H9 (cell line): ENCODE data around the gene LINGO1. TPM values are rescaled to one million over a fixed set of nuclear protein-coding genes. Genes with fewer than 3 reads are reported as not detected.

Experiments
- DNase-seq: peaks from one replicate; pipeline ENCODE4 v3.0.0-alpha.2; 2017
- H2AFZ ChIP-seq: one replicate; pipeline ENCODE4 v1.6.1; 2013; ENCODE audit warnings: mild to moderate bottlenecking, low read length, control low read depth, moderate library complexity
- H2AK5ac ChIP-seq: 2 replicates; pipeline ENCODE4 v1.6.1; 2013; ENCODE audit warnings: low read length, control low read depth, mixed read lengths; ENCODE audit not compliant: insufficient read length
- H2BK120ac ChIP-seq: one replicate; pipeline ENCODE4 v1.6.1; 2013; ENCODE audit warnings: low read depth, mild to moderate bottlenecking, low read length, control low read depth, inconsistent platforms; ENCODE audit not compliant: poor library complexity, severe bottlenecking
- H2BK12ac ChIP-seq: 2 replicates; pipeline ENCODE4 v1.6.1; 2013; ENCODE audit warnings: low read length, control low read depth, mixed read lengths, low read depth; ENCODE audit not compliant: insufficient read length
- H2BK15ac ChIP-seq: 2 replicates; pipeline ENCODE4 v1.6.1; 2013; ENCODE audit warnings: low read depth, low read length, control low read depth
- H2BK20ac ChIP-seq: one replicate; pipeline ENCODE4 v1.6.1; 2013; ENCODE audit warnings: low read depth, mild to moderate bottlenecking, low read length, control low read depth, inconsistent platforms; ENCODE audit not compliant: poor library complexity, severe bottlenecking
- H2BK5ac ChIP-seq: 2 replicates; pipeline ENCODE4 v1.6.1; 2013; ENCODE audit warnings: low read length, control low read depth, mixed read lengths; ENCODE audit not compliant: insufficient read length
- H3K14ac ChIP-seq: 2 replicates; pipeline ENCODE4 v1.6.1; 2013; ENCODE audit warnings: low read length, control low read depth; ENCODE audit not compliant: insufficient read depth
- H3K18ac ChIP-seq: 2 replicates; pipeline ENCODE4 v1.6.1; 2013; ENCODE audit warnings: low read depth, mild to moderate bottlenecking, mixed read lengths, low read length, control low read depth; ENCODE audit not compliant: insufficient read length
- H3K23ac ChIP-seq: 2 replicates; pipeline ENCODE4 v1.6.1; 2013; ENCODE audit warnings: low read length, control low read depth, mixed read lengths, low read depth; ENCODE audit not compliant: insufficient read length
- H3K23me2 ChIP-seq: 2 replicates; pipeline ENCODE4 v1.6.1; 2013; ENCODE audit warnings: low read depth, mild to moderate bottlenecking, mixed read lengths, low read length, control low read depth; ENCODE audit not compliant: insufficient read length, poor library complexity, severe bottlenecking
- H3K27ac ChIP-seq: 2 replicates; pipeline ENCODE4 v1.5.1; 2013; ENCODE audit warnings: low read length, control low read depth, mixed read lengths, low read depth; ENCODE audit not compliant: insufficient read length
- H3K27me3 ChIP-seq: 2 replicates; pipeline ENCODE4 v1.6.1; 2013; ENCODE audit warnings: low read length, control low read depth, inconsistent platforms; ENCODE audit not compliant: insufficient read depth
- H3K4ac ChIP-seq: 2 replicates; pipeline ENCODE4 v1.6.1; 2013; ENCODE audit warnings: low read depth, mild to moderate bottlenecking, control low read depth, inconsistent platforms, low read length, moderate library complexity
- H3K4me1 ChIP-seq: 2 replicates; pipeline ENCODE4 v1.6.1; 2013; ENCODE audit warnings: low read length, control low read depth, inconsistent platforms; ENCODE audit not compliant: insufficient read depth
- H3K4me2 ChIP-seq: 2 replicates; pipeline ENCODE4 v1.6.1; 2013; ENCODE audit warnings: low read length, control low read depth, mixed read lengths; ENCODE audit not compliant: insufficient read length, insufficient read depth
- H3K56ac ChIP-seq: 2 replicates; pipeline ENCODE4 v1.6.1; 2013; ENCODE audit warnings: low read depth, mild to moderate bottlenecking, mixed read lengths, low read length, control low read depth; ENCODE audit not compliant: insufficient read length
- H3K79me1 ChIP-seq: 2 replicates; pipeline ENCODE4 v1.6.1; 2013; ENCODE audit warnings: low read depth, mild to moderate bottlenecking, moderate library complexity, low read length, control low read depth, inconsistent platforms; ENCODE audit not compliant: insufficient read depth, poor library complexity, severe bottlenecking
- H3K79me2 ChIP-seq: 2 replicates; pipeline ENCODE4 v1.6.1; 2013; ENCODE audit warnings: low read length, control low read depth, inconsistent platforms; ENCODE audit not compliant: insufficient read depth
- H3K9ac ChIP-seq: 2 replicates; pipeline ENCODE4 v1.6.1; 2013; ENCODE audit warnings: low read length, control low read depth, mixed read lengths; ENCODE audit not compliant: insufficient read length; ENCODE audit errors: extremely low read depth
- H3K9me3 ChIP-seq: one replicate; pipeline ENCODE4 v1.6.1; 2013; ENCODE audit warnings: low read depth, low read length, inconsistent platforms; ENCODE audit not compliant: control insufficient read depth
- H3T11ph ChIP-seq: one replicate; pipeline ENCODE4 v1.6.1; 2013; ENCODE audit warnings: mild to moderate bottlenecking, low read length, control low read depth, inconsistent platforms
- H4K20me1 ChIP-seq: one replicate; pipeline ENCODE4 v1.6.1; 2013; ENCODE audit not compliant: control insufficient read depth, insufficient read length, insufficient read depth
- H4K5ac ChIP-seq: 2 replicates; pipeline ENCODE4 v1.6.1; 2013; ENCODE audit warnings: low read depth, mild to moderate bottlenecking, mixed read lengths, low read length, control low read depth; ENCODE audit not compliant: insufficient read length
- H4K8ac ChIP-seq: replicated peaks from 2 replicates; pipeline ENCODE4 v1.6.1; 2013; ENCODE audit warnings: low read length, control low read depth, mixed read lengths, low read depth; ENCODE audit not compliant: insufficient read length
- H4K91ac ChIP-seq: 2 replicates; pipeline ENCODE4 v1.6.1; 2013; ENCODE audit warnings: low read depth, mild to moderate bottlenecking, moderate library complexity, mixed read lengths, low read length, control low read depth; ENCODE audit not compliant: insufficient read length
- H3K27ac Mint-ChIP-seq, 3 experiments: 2 replicates in 2 of 3; 3 replicates in 1 of 3; pipeline ENCODE4 v1.8.0; 2020 to 2021; ENCODE audit warnings: mixed read lengths in 3 of 3, mild to moderate bottlenecking in 1 of 3, moderate library complexity in 1 of 3
- H3K27me3 Mint-ChIP-seq: 2 replicates; pipeline ENCODE4 v1.8.0; 2021; ENCODE audit warnings: low read depth, mild to moderate bottlenecking, moderate library complexity, mixed read lengths
- H3K36me3 Mint-ChIP-seq, 3 experiments: 2 replicates in 2 of 3; 3 replicates in 1 of 3; pipeline ENCODE4 v1.8.0; 2020 to 2021; ENCODE audit warnings: low read depth in 3 of 3, mixed read lengths in 3 of 3; ENCODE audit not compliant: insufficient read depth in 1 of 3
- H3K4me1 Mint-ChIP-seq, 2 experiments: 2 replicates each; pipeline ENCODE4 v1.8.0; 2020; ENCODE audit warnings: mixed read lengths in 2 of 2
- H3K4me3 Mint-ChIP-seq, 2 experiments: 2 replicates in 1 of 2; 3 replicates in 1 of 2; pipeline ENCODE4 v1.8.0; 2020 to 2021; ENCODE audit warnings: mild to moderate bottlenecking in 2 of 2, mixed read lengths in 2 of 2, moderate library complexity in 1 of 2
- H3K9me3 Mint-ChIP-seq, 2 experiments: 2 replicates in 1 of 2; 3 replicates in 1 of 2; pipeline ENCODE4 v1.8.0; 2020; ENCODE audit warnings: mild to moderate bottlenecking in 2 of 2, mixed read lengths in 2 of 2, moderate library complexity in 1 of 2
- CTCF ChIP-seq: fragments of 200-600 bp; sonication (generic); conservative IDR thresholded peaks from 3 replicates; pipeline ENCODE4 v1.8.0; 2021; ENCODE audit warnings: antibody characterized with exemption, mild to moderate bottlenecking
- WGBS: extraction: QIAGEN DNeasy Blood & Tissue Kit; methylation state at CpG from one replicate; pipeline ENCODE4 v1.1.7; 2013; ENCODE audit warnings: missing lambda C conversion rate, low lambda C conversion rate, mixed read lengths; ENCODE audit not compliant: insufficient read length; ENCODE audit errors: extremely low coverage; 5-methylcytosine and 5-hydroxymethylcytosine counted together
- total RNA-seq: library from RNA; stranded (reverse); gene quantifications from 2 replicates; pipeline ENCODE4 v1.2.1, GENCODE V29; 2021

Gene LINGO1
- total RNA-seq, 1 experiment from 2014 or later, result 41.6 TPM

- no peak for DNase-seq
- H3K27ac Mint-ChIP-seq, result peak overlapping the region in 1 of 3 experiments; percentile 13; a peak in 2 of 7 replicates
- WGBS, result no CpG with 5 or more reads among the region's 15 CpGs
- Histone ChIP-seq H3K4me2 (no peak overlapping the region), H2BK12ac (no peak overlapping the region), H2BK5ac (no peak overlapping the region), H3K27me3 (no peaks in the 10 kb centered on the region), H3K9me3 (no peaks in the 10 kb centered on the region), H2BK20ac (no peak overlapping the region), H3T11ph (no peak overlapping the region), H3K79me1 (no peaks in the 10 kb centered on the region), H2BK120ac (no peak overlapping the region), H3K4ac (no peak overlapping the region), H4K5ac (no peak overlapping the region), H4K91ac (no peak overlapping the region), H3K56ac (no peak overlapping the region), H3K23ac (no peak overlapping the region), H3K18ac (no peak overlapping the region), H4K20me1 (no peaks in the 10 kb centered on the region), H2AK5ac (no peak overlapping the region), H3K4me1 (no peaks in the 10 kb centered on the region), H3K14ac (no peak overlapping the region), H2BK15ac (no peak overlapping the region), H3K9ac (no peak overlapping the region), H3K79me2 (no peaks in the 10 kb centered on the region), H3K27ac (no peak overlapping the region), H2AFZ (no peak overlapping the region), H3K23me2 (no peaks in the 10 kb centered on the region), H4K8ac (no peak overlapping the region)
- H3K4me1 Mint-ChIP-seq, result peaks cover 3 to 20% of the 10 kb centered on the region in 2 experiments; a peak in 3 of 4 replicates
- H3K27me3 Mint-ChIP-seq, result peaks cover 6% of the 10 kb centered on the region
- no peak overlapping the region for H3K4me3 Mint-ChIP-seq
- H3K9me3 Mint-ChIP-seq, result no peaks in the 10 kb centered on the region
- no peaks in the 10 kb centered on the region for H3K36me3 Mint-ChIP-seq
- no peak for TF ChIP-seq CTCF
Observed at GRCh38 chr15:77578641-77579372, 53.9 kb downstream of the LINGO1 start.
